PC-3 (cell line): Measurements from ENCODE around the gene BNIP5. TPM values are rescaled to one million over a fixed set of nuclear protein-coding genes. Genes with fewer than 3 reads are reported as not detected.

ENCODE experiments used
- ATAC-seq: fragments of 200-7000 bp; cut with Tn5 transposase; 2 replicates; pipeline ENCODE4 v1.9.1; 2020; ENCODE audit warnings: mild to moderate bottlenecking, moderate library complexity
- BruUV-seq: library from RNA; stranded (reverse); fragments of 400-500 nt; replicated peaks from 2 replicates; lab custom pipeline; 2021; lab: Mats Ljungman, UMichigan
- CTCF ChIA-PET: fragments of 300-600 bp; sonication (Branson Sonifier 250); formaldehyde crosslinking; loops from one replicate; lab custom pipeline; 2022; ENCODE audit warnings: antibody characterized with exemption; lab: Charles Lee
- POLR2A ChIA-PET: fragments of 300-600 bp; sonication (Branson Sonifier 250); formaldehyde crosslinking; loops from one replicate; lab custom pipeline; 2022; ENCODE audit warnings: antibody characterized with exemption; ENCODE audit not compliant: unreplicated experiment; lab: Charles Lee
- DNase-seq: peaks from one replicate; pipeline ENCODE4 v3.0.0-alpha.2; 2015
- H2AFZ ChIP-seq: fragments of 300-600 bp; sonication (generic); 2 replicates; pipeline ENCODE4 v1.6.0; 2016; ENCODE audit warnings: antibody characterized with exemption, low read length
- H3F3A ChIP-seq: fragments of 300-600 bp; sonication (generic); one replicate; pipeline ENCODE4 v1.6.0; 2017; ENCODE audit warnings: antibody characterized with exemption, low read length, control low read depth, mild to moderate bottlenecking; ENCODE audit not compliant: unreplicated experiment
- H3K27ac ChIP-seq: fragments of 300-600 bp; sonication (generic); 2 replicates; pipeline ENCODE4 v1.5.1; 2016; ENCODE audit warnings: mild to moderate bottlenecking, low read length
- H3K27me3 ChIP-seq: fragments of 300-600 bp; sonication (generic); 2 replicates; pipeline ENCODE4 v1.6.1; 2016; ENCODE audit warnings: low read length, mixed read lengths
- H3K36me3 ChIP-seq: fragments of 300-600 bp; sonication (generic); 2 replicates; pipeline ENCODE4 v1.6.1; 2016; ENCODE audit warnings: low read depth, mixed run types, low read length, mixed read lengths
- H3K4me1 ChIP-seq: fragments of 300-600 bp; sonication (generic); 2 replicates; pipeline ENCODE4 v1.5.1; 2016; ENCODE audit warnings: low read length; ENCODE audit not compliant: insufficient read depth
- H3K4me2 ChIP-seq: fragments of 300-600 bp; sonication (generic); 2 replicates; pipeline ENCODE4 v1.6.0; 2016; ENCODE audit warnings: low read length
- H3K4me3 ChIP-seq: fragments of 300-600 bp; sonication (generic); 2 replicates; pipeline ENCODE4 v1.5.1; 2016; ENCODE audit warnings: mild to moderate bottlenecking, low read length, mixed read lengths
- H3K79me2 ChIP-seq: fragments of 300-600 bp; sonication (generic); 2 replicates; pipeline ENCODE4 v1.6.1; 2017; ENCODE audit warnings: low read length, mixed read lengths
- H3K9ac ChIP-seq: fragments of 300-600 bp; sonication (generic); 2 replicates; pipeline ENCODE4 v1.6.0; 2016; ENCODE audit warnings: mild to moderate bottlenecking, low read length
- H3K9me2 ChIP-seq: fragments of 300-600 bp; sonication (generic); replicated peaks from 2 replicates; pipeline ENCODE4 v1.6.1; 2016; ENCODE audit warnings: mixed run types, low read length, mixed read lengths
- H3K9me3 ChIP-seq: fragments of 300-600 bp; sonication (generic); 2 replicates; pipeline ENCODE4 v1.6.1; 2016; ENCODE audit warnings: low read length, mixed read lengths
- H4K20me1 ChIP-seq: fragments of 300-600 bp; sonication (generic); 2 replicates; pipeline ENCODE4 v1.6.1; 2016; ENCODE audit warnings: low read length, mixed read lengths
- CTCF ChIP-seq: fragments of 300-600 bp; sonication (generic); conservative IDR thresholded peaks from 2 replicates; pipeline ENCODE4 v1.5.1; 2017; ENCODE audit warnings: antibody characterized with exemption, low read depth, mild to moderate bottlenecking, low read length
- EZH2 ChIP-seq: fragments of 300-600 bp; sonication (generic); IDR thresholded peaks from one replicate; pipeline ENCODE4 v1.6.1; 2017; ENCODE audit warnings: antibody characterized with exemption, mild to moderate bottlenecking, low read length; ENCODE audit not compliant: unreplicated experiment
- EZH2phosphoT487 ChIP-seq: fragments of 300-600 bp; sonication (generic); IDR thresholded peaks from 2 replicates; pipeline ENCODE4 v1.6.1; 2018; ENCODE audit warnings: mild to moderate bottlenecking, antibody characterized with exemption, low read length, borderline replicate concordance
- intact Hi-C: fragments of 100-400 bp; cut with micrococcal nuclease; formaldehyde crosslinking; loops from 2 replicates; pipeline ENCODE4 v1.9.0; 2023
- total RNA-seq: library from RNA; depleted of rRNA; stranded (reverse); fragments of >200 nt; gene quantifications from 2 replicates; pipeline ENCODE4 v1.2.3, GENCODE V29; 2014

BNIP5 gene
- total RNA-seq, 1 experiment from 2014 or later: not detected

DNA sequence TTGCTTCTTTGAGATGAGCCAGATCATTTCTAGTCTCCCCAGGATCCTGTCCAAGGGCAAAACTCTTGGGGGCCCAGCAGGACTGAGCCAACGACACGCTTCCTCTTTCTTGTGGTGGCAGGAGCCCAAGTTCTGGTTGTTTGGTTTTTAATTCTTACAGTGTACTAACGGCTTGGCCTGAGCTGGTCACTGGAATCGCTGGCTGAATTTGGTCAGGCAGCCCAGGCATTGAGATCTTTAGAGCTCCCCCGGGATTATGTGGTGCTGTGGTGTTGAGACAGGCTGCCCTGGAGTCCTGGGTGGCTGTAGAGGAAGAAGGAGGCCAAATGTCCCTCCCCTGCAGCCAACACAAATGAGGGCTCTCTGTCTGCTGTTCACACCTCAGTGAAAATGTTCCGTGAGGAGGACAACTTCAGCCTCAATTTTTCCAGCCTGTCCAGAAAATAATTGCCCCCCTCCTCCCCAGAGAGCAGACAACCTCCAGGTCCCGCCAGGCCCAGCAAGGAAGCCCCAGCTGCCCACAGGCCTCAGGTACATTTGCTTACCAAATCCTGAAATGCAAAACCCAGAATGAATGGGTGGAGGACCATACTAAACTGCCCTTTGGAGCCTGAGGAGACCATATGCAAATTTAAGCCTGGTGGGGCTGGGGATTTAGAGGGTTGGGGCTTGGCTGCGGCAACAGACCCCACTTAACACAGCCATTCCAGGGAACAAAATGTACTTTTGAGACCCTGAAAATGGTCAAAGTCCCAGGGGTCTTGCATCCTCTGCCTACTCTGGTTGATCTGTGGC lies 23.6 kb downstream of the BNIP5 start:
- CTCF ChIA-PET: no interaction called here
- H2AFZ ChIP-seq: no peak overlapping the region
- no peaks in the 10 kb centered on the region for H3K9me2 ChIP-seq
- BruUV-seq: no TSS peak
- TF ChIP-seq EZH2phosphoT487 (no peak), CTCF (no peak), EZH2 (no peak)
- H3K4me1 ChIP-seq: no peaks in the 10 kb centered on the region
- H3K4me3 ChIP-seq: no peak overlapping the region
- intact Hi-C loops: no loop called here
- H3K27me3 ChIP-seq: peaks cover 33% of the 10 kb centered on the region; the same call in 1 of the 2 replicates
- H3K4me2 ChIP-seq: no peak overlapping the region
- ATAC-seq (no peak), DNase-seq (no peak)
- H3K27ac ChIP-seq: no peak overlapping the region
- POLR2A ChIA-PET: no interaction called here
- no peaks in the 10 kb centered on the region for H3K79me2 ChIP-seq
- no peaks in the 10 kb centered on the region for H3F3A ChIP-seq
- no peak overlapping the region for H3K9ac ChIP-seq
- H3K36me3 ChIP-seq: no peaks in the 10 kb centered on the region
- H4K20me1 ChIP-seq: no peaks in the 10 kb centered on the region
- no peaks in the 10 kb centered on the region for H3K9me3 ChIP-seq

DNA sequence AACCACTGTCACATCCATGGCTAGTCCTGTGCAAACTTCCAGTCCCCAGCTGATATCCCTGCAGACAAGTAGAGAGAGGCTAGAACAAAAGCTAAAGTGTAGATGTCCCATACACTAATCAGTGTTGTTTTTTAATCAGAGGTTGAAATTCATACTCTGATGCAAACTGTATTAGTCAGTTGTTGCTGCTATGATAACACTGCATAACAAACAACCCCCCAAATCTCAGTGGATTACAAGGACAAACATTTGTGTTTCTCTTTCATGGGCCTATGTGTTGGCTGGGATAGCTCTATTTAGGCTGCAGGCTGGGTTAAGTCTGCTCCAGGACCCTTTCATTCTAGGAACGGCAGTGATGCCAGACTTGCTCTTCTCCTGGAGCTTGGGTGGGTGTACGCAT lies 26.8 kb downstream of the BNIP5 start:
- ChIA-PET POLR2A (no interaction called here), CTCF (no interaction called here)
- Histone ChIP-seq H2AFZ (no peak overlapping the region), H3K4me2 (no peak overlapping the region), H3K4me3 (no peak overlapping the region), H3F3A (no peaks in the 10 kb centered on the region), H3K9me3 (no peaks in the 10 kb centered on the region), H3K27me3 (peaks cover 29% of the 10 kb centered on the region; the same call in 1 of the 2 replicates), H3K27ac (no peak overlapping the region), H3K36me3 (no peaks in the 10 kb centered on the region), H3K79me2 (no peaks in the 10 kb centered on the region), H3K4me1 (no peaks in the 10 kb centered on the region), H3K9ac (no peak overlapping the region), H3K9me2 (no peaks in the 10 kb centered on the region), H4K20me1 (no peaks in the 10 kb centered on the region)
- BruUV-seq: no TSS peak
- ATAC-seq (no peak), DNase-seq (no peak)
- intact Hi-C loops: no loop called here
- TF ChIP-seq EZH2 (no peak), EZH2phosphoT487 (no peak), CTCF (no peak)

DNA sequence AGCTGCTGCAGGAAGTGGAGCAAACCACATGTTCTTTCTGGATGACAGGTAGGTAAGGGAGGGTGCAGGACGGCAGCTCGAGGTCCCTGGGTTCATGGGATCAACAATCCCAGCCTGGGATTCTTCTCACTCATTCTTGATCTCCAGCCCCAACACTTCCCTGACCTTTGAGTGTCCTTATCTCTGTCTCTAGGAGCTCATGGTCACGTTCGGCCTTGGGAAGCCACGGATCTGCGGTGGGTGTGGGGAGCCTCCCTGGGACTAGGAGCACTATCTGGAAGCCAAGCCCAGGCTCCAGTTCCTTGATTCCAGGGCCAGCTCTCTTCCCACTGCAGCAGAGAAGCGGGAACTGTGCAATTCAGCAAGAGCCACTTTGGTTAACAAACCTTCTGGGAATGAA lies 27.5 kb downstream of the BNIP5 start:
- Histone ChIP-seq H2AFZ (no peak overlapping the region), H3K27me3 (peaks cover 29% of the 10 kb centered on the region; the same call in 1 of the 2 replicates), H3K27ac (no peak overlapping the region), H3K4me2 (no peak overlapping the region), H3K36me3 (no peaks in the 10 kb centered on the region), H3K9me3 (no peaks in the 10 kb centered on the region), H3K9me2 (no peaks in the 10 kb centered on the region), H3K79me2 (no peaks in the 10 kb centered on the region), H3K9ac (no peak overlapping the region), H4K20me1 (no peaks in the 10 kb centered on the region), H3F3A (no peaks in the 10 kb centered on the region), H3K4me3 (no peak overlapping the region), H3K4me1 (no peaks in the 10 kb centered on the region)
- no peak for TF ChIP-seq EZH2phosphoT487
- no peak for DNase-seq
- BruUV-seq: no TSS peak
- intact Hi-C loops: no loop called here
- POLR2A ChIA-PET: no interaction called here
- CTCF ChIA-PET: no interaction called here
- no peak for ATAC-seq
